HEK293 (cell line): Measurements from ENCODE around the gene IGFBP5.

Experiments
- CTCF ChIA-PET: fragments of 350-600 bp; formaldehyde crosslinking; extraction: SDS; loops from one replicate; lab custom pipeline; 2021; ENCODE audit warnings: antibody characterized with exemption; lab: Yijun Ruan, JAX
- POLR2A ChIA-PET: fragments of 300-600 bp; formaldehyde crosslinking; extraction: SDS; loops from one replicate; lab custom pipeline; 2020; ENCODE audit warnings: antibody characterized with exemption, inconsistent platforms; lab: Yijun Ruan, JAX
- H3K27ac ChIP-seq: fragments of 200-500 bp; sonication (Bioruptor generic); 2 replicates; pipeline ENCODE4 v1.5.1; 2014; ENCODE audit warnings: low read depth, low read length, control low read depth, inconsistent platforms; ENCODE audit errors: extremely low read depth
- H3K36me3 ChIP-seq, 2 experiments: fragments of 200-500 bp in 1 of 2; sonication (Bioruptor generic) in 1 of 2; 1 replicate in 1 of 2; 2 replicates in 1 of 2; pipeline ENCODE4 v1.5.1; 2014 to 2017; ENCODE audit warnings: inconsistent platforms in 2 of 2, low read length in 2 of 2; ENCODE audit not compliant: control insufficient read depth in 2 of 2, insufficient read depth in 1 of 2
- H3K4me1 ChIP-seq: fragments of 200-500 bp; sonication (Bioruptor generic); 2 replicates; pipeline ENCODE4 v1.5.1; 2014; ENCODE audit warnings: mild to moderate bottlenecking, low read length, inconsistent platforms; ENCODE audit not compliant: control insufficient read depth, insufficient read depth
- H3K4me3 ChIP-seq: 2 replicates; pipeline ENCODE4 v1.5.1; 2011; ENCODE audit warnings: low read depth, mild to moderate bottlenecking, control low read depth, low read length, moderate library complexity
- H3K9me3 ChIP-seq: fragments of 200-500 bp; sonication (Bioruptor generic); 2 replicates; pipeline ENCODE4 v1.5.1; 2014; ENCODE audit warnings: low read depth, low read length, inconsistent platforms; ENCODE audit not compliant: control insufficient read depth, insufficient read depth
- GLIS1 ChIP-seq: fragments of 450-650 bp; formaldehyde crosslinking; IDR thresholded peaks from 2 replicates; pipeline ENCODE4 v1.5.1; 2016; ENCODE audit warnings: missing biosample characterization, missing genetic modification characterization
- GLIS2 ChIP-seq: fragments of 450-650 bp; formaldehyde crosslinking; IDR thresholded peaks from 2 replicates; pipeline ENCODE4 v1.5.1; 2016; ENCODE audit warnings: missing biosample characterization, missing genetic modification characterization
- KLF16 ChIP-seq: fragments of 450-650 bp; formaldehyde crosslinking; IDR thresholded peaks from 2 replicates; pipeline ENCODE4 v1.5.1; 2017; ENCODE audit warnings: missing biosample characterization, missing genetic modification characterization
- TSHZ1 ChIP-seq: fragments of 450-650 bp; formaldehyde crosslinking; IDR thresholded peaks from 2 replicates; pipeline ENCODE4 v1.5.1; 2016; ENCODE audit warnings: missing biosample characterization, missing genetic modification characterization, borderline replicate concordance
- WT1 ChIP-seq: fragments of 450-650 bp; formaldehyde crosslinking; IDR thresholded peaks from 2 replicates; pipeline ENCODE4 v1.5.1; 2016; ENCODE audit warnings: missing biosample characterization, missing genetic modification characterization
- ZBTB11 ChIP-seq: fragments of 450-650 bp; formaldehyde crosslinking; conservative IDR thresholded peaks from 2 replicates; pipeline ENCODE4 v1.5.1; 2016; ENCODE audit warnings: low read depth, missing biosample characterization, missing genetic modification characterization
- ZNF112 ChIP-seq: fragments of 450-650 bp; formaldehyde crosslinking; IDR thresholded peaks from 2 replicates; pipeline ENCODE4 v1.5.0; 2017; ENCODE audit warnings: missing biosample characterization, missing genetic modification characterization
- ZNF140 ChIP-seq: fragments of 450-650 bp; formaldehyde crosslinking; IDR thresholded peaks from 2 replicates; pipeline ENCODE4 v1.5.1; 2016; ENCODE audit warnings: missing biosample characterization, missing genetic modification characterization
- ZNF18 ChIP-seq: fragments of 450-650 bp; formaldehyde crosslinking; IDR thresholded peaks from 2 replicates; pipeline ENCODE4 v1.5.1; 2016; ENCODE audit warnings: missing biosample characterization, missing genetic modification characterization
- ZNF202 ChIP-seq: fragments of 450-650 bp; formaldehyde crosslinking; IDR thresholded peaks from 2 replicates; pipeline ENCODE4 v1.5.1; 2016; ENCODE audit warnings: missing biosample characterization, missing genetic modification characterization, borderline replicate concordance
- ZNF211 ChIP-seq: fragments of 450-650 bp; formaldehyde crosslinking; IDR thresholded peaks from 2 replicates; pipeline ENCODE4 v1.5.1; 2016; ENCODE audit warnings: low read depth, missing biosample characterization, missing genetic modification characterization

Gene IGFBP5

GRCh38 chr2:216671081-216671411, 24.3 kb downstream of the IGFBP5 start:
- no peak overlapping the region for H3K4me3 ChIP-seq
- no peaks in the 10 kb centered on the region for H3K9me3 ChIP-seq
- POLR2A ChIA-PET: no interaction called here
- no peak overlapping the region for H3K27ac ChIP-seq
- TF ChIP-seq KLF16 (tag by site-specific recombination): no peak
- TF ChIP-seq GLIS1 (tag by site-specific recombination): no peak
- no peak for TF ChIP-seq GLIS2
- TF ChIP-seq ZNF211: no peak
- no peak for TF ChIP-seq TSHZ1
- no peak for TF ChIP-seq ZBTB11 (tag by site-specific recombination)
- TF ChIP-seq WT1 (tag by site-specific recombination): no peak
- no peak for TF ChIP-seq ZNF18 (tag by site-specific recombination)
- no peak for TF ChIP-seq ZNF112 (tag by site-specific recombination)
- peaks cover 0 to 19% of the 10 kb centered on the region in 2 experiments; a peak in 1 of 3 replicates for H3K36me3 ChIP-seq
- no peaks in the 10 kb centered on the region for H3K4me1 ChIP-seq
- CTCF ChIA-PET: interaction anchor here (1.0 to 13.3 kb wide), 2 partner anchors 11 to 150 kb away, joined by 3 to 376 read pairs; no protein-coding TSS in a partner anchor

GRCh38 chr2:216670266-216671080, 24.9 kb downstream of the IGFBP5 start:
- ChIA-PET CTCF (interaction anchor here (1.0 to 13.3 kb wide), 2 partner anchors 12 to 149 kb away, joined by 3 to 376 read pairs; no protein-coding TSS in a partner anchor), POLR2A (no interaction called here)
- Histone ChIP-seq H3K4me1 (no peaks in the 10 kb centered on the region), H3K36me3 (peaks cover 0 to 17% of the 10 kb centered on the region in 2 experiments; a peak in 1 of 3 replicates), H3K9me3 (no peaks in the 10 kb centered on the region), H3K27ac (no peak overlapping the region), H3K4me3 (no peak overlapping the region)
- TF ChIP-seq ZNF140 (tag by site-specific recombination) (no peak), ZNF202 (tag by site-specific recombination) (no peak)
